Measurements from ENCODE around the gene TCP11L2.
"Not testable (repeated sequence)": the region's sequence is repeated elsewhere in the genome, so short reads cannot be mapped to it uniquely, and the experiment has no call there.

The TCP11L2 gene

GRCh38 chr12:106380954-106381353, 78.4 kb downstream of the TCP11L2 start:
- no peaks in the 10 kb centered on the region for H3K9me2 ChIP-seq (replicated peaks; ENCODE audit: control insufficient read depth, low read length)
- H3K27me3 ChIP-seq (ENCODE audit: control insufficient read depth, low read length), result no peaks in the 10 kb centered on the region
- H3K79me2 ChIP-seq (ENCODE audit: control insufficient read depth, low read length), result no peaks in the 10 kb centered on the region
- no peak overlapping the region for H3K27ac ChIP-seq (ENCODE audit: low read depth, low read length)
- H4K20me1 ChIP-seq (ENCODE audit: control insufficient read depth, insufficient read depth, low read depth, low read length), result no peaks in the 10 kb centered on the region
- H3F3A ChIP-seq (ENCODE audit: control insufficient read depth, insufficient read depth), result no peaks in the 10 kb centered on the region
- H3K9me3 ChIP-seq (ENCODE audit: control insufficient read depth, insufficient read depth, low read length), result no peaks in the 10 kb centered on the region
- H3K4me1 ChIP-seq (ENCODE audit: control insufficient read depth, low read length), result no peaks in the 10 kb centered on the region
- no peak for TF ChIP-seq EZH2phosphoT487 (IDR thresholded peaks at IDR 0.05; ENCODE audit: borderline replicate concordance, low read length)
- TF ChIP-seq CTCF (IDR thresholded peaks at IDR 0.05; ENCODE audit: low read depth, low read length, poor library complexity, severe bottlenecking), result no peak
- H3K4me3 ChIP-seq (ENCODE audit: low read length), result no peak overlapping the region
- H3K4me2 ChIP-seq (ENCODE audit: low read length), result no peak overlapping the region
- H3K36me3 ChIP-seq (ENCODE audit: control insufficient read depth, low read length), result peaks cover 46% of the 10 kb centered on the region

GRCh38 chr12:106381866-106382265, 79.3 kb downstream of the TCP11L2 start:
- H3K9me2 ChIP-seq (replicated peaks; ENCODE audit: control insufficient read depth, low read length); H3K27ac ChIP-seq (ENCODE audit: low read depth, low read length); H3K4me1 ChIP-seq (ENCODE audit: control insufficient read depth, low read length); H4K20me1 ChIP-seq (ENCODE audit: control insufficient read depth, insufficient read depth, low read depth, low read length); H3F3A ChIP-seq (ENCODE audit: control insufficient read depth, insufficient read depth); H3K27me3 ChIP-seq (ENCODE audit: control insufficient read depth, low read length); H3K4me2 ChIP-seq (ENCODE audit: low read length); H3K9me3 ChIP-seq (ENCODE audit: control insufficient read depth, insufficient read depth, low read length); H3K4me3 ChIP-seq (ENCODE audit: low read length); H3K79me2 ChIP-seq (ENCODE audit: control insufficient read depth, low read length): not testable (repeated sequence)
- peaks cover 41% of the 10 kb centered on the region for H3K36me3 ChIP-seq (ENCODE audit: control insufficient read depth, low read length)

- TF ChIP-seq CTCF (IDR thresholded peaks at IDR 0.05; ENCODE audit: low read depth, low read length, poor library complexity, severe bottlenecking), result no peak
- no peak for TF ChIP-seq EZH2phosphoT487 (IDR thresholded peaks at IDR 0.05; ENCODE audit: borderline replicate concordance, low read length)
- H3K4me2 ChIP-seq (ENCODE audit: low read length), result no peak overlapping the region
Measured at GRCh38 chr12:106386813-106387535, 84.4 kb downstream of the TCP11L2 start.

GRCh38 chr12:106387848-106388377, 85.4 kb downstream of the TCP11L2 start:
- H3K27ac ChIP-seq (ENCODE audit: low read depth, low read length), result no peak overlapping the region
- no peaks in the 10 kb centered on the region for H3K9me2 ChIP-seq (replicated peaks; ENCODE audit: control insufficient read depth, low read length)
- H3K4me1 ChIP-seq (ENCODE audit: control insufficient read depth, low read length), result no peaks in the 10 kb centered on the region
- H3K27me3 ChIP-seq (ENCODE audit: control insufficient read depth, low read length), result no peaks in the 10 kb centered on the region
- no peaks in the 10 kb centered on the region for H3K9me3 ChIP-seq (ENCODE audit: control insufficient read depth, insufficient read depth, low read length)
- no peak for TF ChIP-seq CTCF (IDR thresholded peaks at IDR 0.05; ENCODE audit: low read depth, low read length, poor library complexity, severe bottlenecking)
- no peak for TF ChIP-seq EZH2phosphoT487 (IDR thresholded peaks at IDR 0.05; ENCODE audit: borderline replicate concordance, low read length)
- H3K4me3 ChIP-seq (ENCODE audit: low read length), result no peak overlapping the region
- H3K79me2 ChIP-seq (ENCODE audit: control insufficient read depth, low read length), result no peaks in the 10 kb centered on the region
- H3F3A ChIP-seq (ENCODE audit: control insufficient read depth, insufficient read depth), result no peaks in the 10 kb centered on the region
- peaks cover 11% of the 10 kb centered on the region for H3K36me3 ChIP-seq (ENCODE audit: control insufficient read depth, low read length)
- H4K20me1 ChIP-seq (ENCODE audit: control insufficient read depth, insufficient read depth, low read depth, low read length), result no peaks in the 10 kb centered on the region
- no peak overlapping the region for H3K4me2 ChIP-seq (ENCODE audit: low read length)

More at GRCh38 chr12:106386813-106387535, 84.4 kb downstream of the TCP11L2 start:
- Histone ChIP-seq H3K9me2 (replicated peaks; ENCODE audit: control insufficient read depth, low read length) (no peaks in the 10 kb centered on the region), H3K4me1 (ENCODE audit: control insufficient read depth, low read length) (no peaks in the 10 kb centered on the region), H4K20me1 (ENCODE audit: control insufficient read depth, insufficient read depth, low read depth, low read length) (no peaks in the 10 kb centered on the region), H3K4me3 (ENCODE audit: low read length) (no peak overlapping the region), H3F3A (ENCODE audit: control insufficient read depth, insufficient read depth) (no peaks in the 10 kb centered on the region), H3K27me3 (ENCODE audit: control insufficient read depth, low read length) (no peaks in the 10 kb centered on the region), H3K79me2 (ENCODE audit: control insufficient read depth, low read length) (no peaks in the 10 kb centered on the region), H3K9me3 (ENCODE audit: control insufficient read depth, insufficient read depth, low read length) (no peaks in the 10 kb centered on the region), H3K27ac (ENCODE audit: low read depth, low read length) (no peak overlapping the region), H3K36me3 (ENCODE audit: control insufficient read depth, low read length) (peaks cover 14% of the 10 kb centered on the region)

Data from DOHH2 (cell line).